ENCODE results near the gene C2orf74. TPM values are rescaled to one million over a fixed set of nuclear protein-coding genes. Genes with fewer than 3 reads are reported as not detected.

Gene C2orf74
- total and polyA plus RNA-seq, 9 of the 15 experiments (the other 6 are each of a cell fraction or from before 2014, with no cell fraction given) = not detected

- 3% methylated on average over 3 of the region's 3 CpGs for WGBS (ENCODE audit: insufficient coverage, low coverage, missing lambda C conversion rate)
- no peak overlapping the region for H3K4me2 ChIP-seq (ENCODE audit: insufficient read depth, low read length)
- H3K9me1 ChIP-seq (ENCODE audit: control insufficient read depth, insufficient read depth, low read length) = no peaks in the 10 kb centered on the region
- H4K20me1 ChIP-seq (replicated peaks; ENCODE audit: control insufficient read depth, insufficient read depth, low read length) = no peaks in the 10 kb centered on the region
- BruUV-seq (replicated peaks) = no TSS peak
- H3K9ac ChIP-seq (ENCODE audit: insufficient read depth in 1 of 2, low read depth in 2 of 2, low read length in 2 of 2) = no peak overlapping the region
- no peak for FAIRE-seq
- no peak for TF ChIP-seq E2F5 (CRISPR knock-in tag; IDR thresholded peaks at IDR 0.05)
- TF ChIP-seq MAZ (CRISPR knock-in tag; conservative IDR thresholded peaks at IDR 0.05 in 1 of 2, IDR thresholded peaks at IDR 0.05 in 1 of 2) = no peak
- no peak for TF ChIP-seq MITF (IDR thresholded peaks at IDR 0.05)
- TF ChIP-seq SAFB (IDR thresholded peaks at IDR 0.05; ENCODE audit: borderline replicate concordance, low read depth, low read length) = no peak
- TF ChIP-seq ZNF695 (CRISPR knock-in tag; IDR thresholded peaks at IDR 0.05) = no peak
- TF ChIP-seq HCFC1 (IDR thresholded peaks at IDR 0.05; ENCODE audit: low read depth, low read length) = no peak
- no peak for TF ChIP-seq CBFA2T3 (IDR thresholded peaks at IDR 0.05)
- TF ChIP-seq JUN (IDR thresholded peaks at IDR 0.05; ENCODE audit: borderline replicate concordance, low read depth, low read length) = no peak
- no peak for TF ChIP-seq JUN (CRISPR knock-in tag; IDR thresholded peaks at IDR 0.05; ENCODE audit: borderline replicate concordance)
- TF ChIP-seq RBM25 (IDR thresholded peaks at IDR 0.05; ENCODE audit: low read depth, low read length, severe bottlenecking) = no peak
- no peak for TF ChIP-seq CAMTA2 (CRISPR knock-in tag; conservative IDR thresholded peaks at IDR 0.05)
- no peak for TF ChIP-seq ZNF79 (CRISPR knock-in tag; IDR thresholded peaks at IDR 0.05; ENCODE audit: low read depth)
- no peak for TF ChIP-seq SP1 (CRISPR knock-in tag; IDR thresholded peaks at IDR 0.05)
- no peak for TF ChIP-seq ZNF449 (CRISPR knock-in tag; IDR thresholded peaks at IDR 0.05)
- TF ChIP-seq LARP7 (IDR thresholded peaks at IDR 0.05) = no peak
- ChIA-PET POLR2A (no interaction called here), CTCF (ENCODE audit: low intra/inter-chr PET ratio) (no interaction called here)
- no peak overlapping the region for H3K27ac ChIP-seq (ENCODE audit: extremely low read depth, low read depth, low read length)
- no peaks in the 10 kb centered on the region for H3K36me3 ChIP-seq (ENCODE audit: control insufficient read depth, insufficient read depth, low read length)
- no peaks in the 10 kb centered on the region for H3K9me3 ChIP-seq (replicated peaks; ENCODE audit: control insufficient read depth, insufficient read depth, low read depth, low read length)
- no peak overlapping the region for H2AFZ ChIP-seq (ENCODE audit: low read depth, low read length)
- no peaks in the 10 kb centered on the region for H3K4me1 ChIP-seq (replicated peaks in 1 of 2; ENCODE audit: control insufficient read depth in 2 of 2, insufficient read depth in 2 of 2, low read length in 2 of 2)
- no peak for ATAC-seq
- in situ Hi-C loops (cut with MboI) (no loop called here), intact Hi-C loops (cut with micrococcal nuclease) (no loop called here)
- no peaks in the 10 kb centered on the region for H3K27me3 ChIP-seq (ENCODE audit: control insufficient read depth in 2 of 2, insufficient read depth in 2 of 2, low read length in 2 of 2)
- H3K79me2 ChIP-seq (ENCODE audit: control insufficient read depth, insufficient read depth, low read length) = no peaks in the 10 kb centered on the region
- no peak for DNase-seq (ENCODE audit: extremely low read depth in 1 of 4, low spot score in 3 of 4)
- H3K4me3 ChIP-seq = no peak overlapping the region
Measured at GRCh38 chr2:61158356-61158955, 3.5 kb upstream of the C2orf74 start.
